T47D (cell line): ENCODE measurements around the gene TMEM175.
A peak's percentile ranks its signal among the peaks of the same experiment; 100 is the strongest.
"Not testable (repeated sequence)": the region's sequence is repeated elsewhere in the genome, so short reads cannot be mapped to it uniquely, and the experiment has no call there.

Experiments used
- DNase-seq, 2 experiments: peaks; one replicate each; pipeline versions ENCODE4 v3.0.0 to v3.0.0-alpha.2; 2011 to 2012; ENCODE audit warnings: low read depth in 1 of 2, low spot score in 1 of 2
- JUND ChIP-seq: IDR thresholded peaks from 2 replicates; pipeline ENCODE4 v1.6.1; 2012; ENCODE audit warnings: low read depth
- in situ Hi-C: cut with HindIII; loops from 2 replicates; pipeline ENCODE4 v1.10.0; 2016; ENCODE audit warnings: low sequenced_read_pairs, low pct_unique_long_range_greater_than_20kb

TMEM175 gene

GRCh38 chr4:912548-913279 lies 19.5 kb upstream of the TMEM175 start:
- no peak for DNase-seq
- in situ Hi-C loops, result no loop called here
- TF ChIP-seq JUND, result no peak

DNA sequence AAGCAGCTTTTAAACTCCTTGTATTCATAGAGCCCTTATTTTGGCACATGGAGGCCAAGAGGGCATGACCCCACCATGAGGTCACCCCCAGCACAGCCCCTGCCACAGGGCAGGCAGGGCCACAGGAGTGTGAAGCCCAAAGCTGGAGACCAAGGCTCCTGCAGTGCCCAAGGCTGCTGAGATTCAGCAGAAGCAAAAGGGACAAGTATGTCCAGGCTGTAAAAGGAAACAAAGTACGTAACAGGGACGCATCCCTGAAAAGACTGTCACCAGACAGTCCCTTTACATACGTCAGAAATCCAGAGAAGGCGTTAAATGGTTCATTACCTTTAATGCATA lies 19.0 kb upstream of the TMEM175 start:
- no peak for DNase-seq
- in situ Hi-C loops, result no loop called here
- TF ChIP-seq JUND, result no peak

DNA sequence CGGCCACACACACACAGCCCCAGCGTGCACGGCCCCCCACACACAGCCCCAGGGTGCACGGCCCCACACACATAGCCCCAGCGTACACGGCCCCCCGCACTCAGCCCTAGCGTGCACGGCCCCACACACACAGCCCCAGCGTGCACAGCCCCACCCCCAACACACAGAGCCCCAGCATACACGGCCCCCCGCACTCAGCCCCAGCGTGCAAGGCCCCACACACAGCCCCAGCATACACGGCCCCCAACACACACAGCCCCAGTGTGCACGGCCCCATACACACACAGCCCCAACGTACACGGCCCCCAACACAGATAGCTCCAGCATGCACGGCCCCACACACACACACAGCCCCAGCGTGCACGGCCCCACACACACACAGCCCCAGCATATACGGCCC lies 17.7 kb upstream of the TMEM175 start:
- in situ Hi-C loops, result no loop called here
- no peak for DNase-seq
- TF ChIP-seq JUND, result no peak

DNA sequence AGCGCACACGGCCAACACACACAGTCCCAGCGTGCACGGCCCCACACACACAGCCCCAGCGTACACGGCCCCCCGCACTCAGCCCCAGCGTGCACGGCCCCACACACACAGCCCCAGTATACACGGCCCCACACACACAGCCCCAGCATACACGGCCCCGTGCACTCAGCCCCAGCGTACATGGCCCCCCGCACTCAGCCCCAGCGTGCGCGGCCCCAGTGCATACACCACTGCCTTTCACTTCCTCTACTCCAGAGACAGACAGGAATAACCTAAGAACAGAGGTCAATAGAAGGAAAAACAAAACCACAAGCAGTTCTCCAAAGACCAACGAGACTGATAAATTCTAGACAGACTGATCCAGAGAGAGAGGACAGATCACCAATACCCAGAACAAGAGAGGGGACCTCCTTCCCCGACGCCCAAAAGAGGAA lies 17.2 kb upstream of the TMEM175 start:
- in situ Hi-C loops, result no loop called here
- DNase-seq, result no peak

GRCh38 chr4:915595-915994 lies 16.7 kb upstream of the TMEM175 start:
- in situ Hi-C loops, result no loop called here
- DNase-seq, result peak in 1 of 2 experiments; percentile 10
- TF ChIP-seq JUND, result no peak

More for the DNA sequence above, 17.2 kb upstream of the TMEM175 start:
- TF ChIP-seq JUND, result no peak

DNA sequence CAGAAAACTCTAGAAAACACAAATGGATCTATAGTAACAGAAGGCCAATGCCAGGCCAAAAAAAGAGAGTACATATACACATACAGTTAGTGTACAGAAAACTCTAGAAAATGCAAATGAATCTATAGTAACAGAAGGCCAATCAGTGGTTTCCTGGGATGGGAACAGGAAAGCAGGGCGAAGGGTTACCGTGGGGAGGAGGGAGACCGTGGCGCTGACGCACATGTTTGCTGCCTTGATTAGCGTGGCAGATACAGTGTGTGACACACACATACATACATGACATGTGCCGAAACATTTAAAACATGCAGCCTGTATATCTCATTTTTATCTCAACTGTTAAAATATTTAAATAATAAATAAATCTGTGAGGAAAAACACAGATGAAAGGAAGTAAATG lies 14.8 kb upstream of the TMEM175 start:
- in situ Hi-C loops, result no loop called here
- TF ChIP-seq JUND, result no peak
- DNase-seq, result no peak

DNA sequence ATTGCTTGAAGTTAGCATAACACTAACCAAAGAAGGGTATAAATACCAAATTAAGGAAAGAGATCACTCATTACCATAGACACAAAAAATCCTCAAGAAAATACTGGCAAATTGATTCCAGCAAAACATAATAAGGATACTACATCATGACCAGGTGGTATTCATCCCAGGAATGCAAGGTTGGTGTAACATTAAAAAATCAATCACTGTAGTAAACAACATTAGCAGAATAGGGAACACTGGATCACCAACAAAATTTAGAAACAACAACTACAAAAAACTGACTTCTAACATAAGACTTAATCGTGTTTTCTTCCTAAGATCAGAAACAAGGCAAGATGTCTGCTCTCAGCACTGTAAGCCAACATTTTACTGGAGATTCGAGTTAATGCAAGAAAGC lies 14.3 kb upstream of the TMEM175 start:
- no peak for TF ChIP-seq JUND
- DNase-seq, result no peak
- in situ Hi-C loops, result no loop called here

- in situ Hi-C loops, DNase-seq: not testable (repeated sequence)
Measured at GRCh38 chr4:918591-918990, 13.7 kb upstream of the TMEM175 start.

- in situ Hi-C loops, result not testable (repeated sequence)
Measured at GRCh38 chr4:919004-919680, 13.1 kb upstream of the TMEM175 start.

DNA sequence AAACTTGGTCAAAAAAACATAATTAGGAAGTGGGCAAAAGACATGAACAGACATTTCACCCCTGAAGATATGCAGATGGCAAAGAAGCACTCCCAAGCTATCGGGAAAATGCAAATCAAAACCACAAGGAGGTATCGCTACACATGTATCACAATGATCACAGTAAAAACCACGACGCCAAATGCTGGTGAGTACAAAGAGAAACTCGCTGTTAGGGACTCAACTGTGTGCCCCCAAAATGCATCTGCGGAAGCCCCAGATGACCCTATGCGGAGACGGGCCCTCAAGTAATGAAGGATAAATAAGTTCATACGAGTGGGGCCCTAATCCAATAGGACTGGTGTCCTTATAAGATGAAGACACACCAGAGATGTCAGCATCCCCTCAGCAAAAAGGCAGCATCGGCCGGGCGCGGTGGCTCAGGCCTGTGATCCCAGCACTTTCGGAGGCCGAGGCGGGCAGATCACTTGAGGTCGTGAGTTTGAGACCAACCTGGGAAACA lies 10.4 kb upstream of the TMEM175 start:
- no peak for TF ChIP-seq JUND

More at GRCh38 chr4:919004-919680, 13.1 kb upstream of the TMEM175 start:
- not testable (repeated sequence) for DNase-seq

GRCh38 chr4:924107-925096 lies 7.9 kb upstream of the TMEM175 start:
- DNase-seq, result no peak
- no peak for TF ChIP-seq JUND
- in situ Hi-C loops, result no loop called here

More for the DNA sequence above, 10.4 kb upstream of the TMEM175 start:
- in situ Hi-C loops, result no loop called here
- no peak for DNase-seq

DNA sequence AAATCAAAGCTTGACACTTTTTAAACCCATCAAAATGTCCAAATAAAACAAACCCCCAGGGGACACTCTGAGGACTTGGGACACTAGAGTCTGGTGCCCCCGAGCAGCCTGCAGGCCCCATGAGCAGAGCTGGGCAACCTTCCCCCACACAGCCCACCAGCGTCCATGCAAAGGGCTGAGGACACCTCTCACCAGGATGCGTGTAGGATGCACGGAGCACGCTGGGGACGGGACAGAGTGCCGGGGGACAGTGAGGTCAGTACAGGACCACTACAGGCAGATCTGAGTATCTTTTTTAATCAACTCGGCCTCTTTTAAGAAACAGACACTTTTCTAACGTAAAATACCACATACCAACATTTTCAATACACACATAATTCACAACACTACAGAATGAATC lies 7.1 kb upstream of the TMEM175 start:
- in situ Hi-C loops, result no loop called here
- no peak for DNase-seq
- TF ChIP-seq JUND, result no peak
